GM12872 (cell line): ENCODE results near the gene AAK1.

Experiments
- TF ChIP-seq, protein P1 (sequence below): IDR thresholded peaks from 3 replicates; pipeline ENCODE4 v1.5.1; 2011; ENCODE audit warnings: low read depth, mild to moderate bottlenecking, low read length, moderate library complexity; ENCODE audit not compliant: insufficient read depth

Gene AAK1

DNA sequence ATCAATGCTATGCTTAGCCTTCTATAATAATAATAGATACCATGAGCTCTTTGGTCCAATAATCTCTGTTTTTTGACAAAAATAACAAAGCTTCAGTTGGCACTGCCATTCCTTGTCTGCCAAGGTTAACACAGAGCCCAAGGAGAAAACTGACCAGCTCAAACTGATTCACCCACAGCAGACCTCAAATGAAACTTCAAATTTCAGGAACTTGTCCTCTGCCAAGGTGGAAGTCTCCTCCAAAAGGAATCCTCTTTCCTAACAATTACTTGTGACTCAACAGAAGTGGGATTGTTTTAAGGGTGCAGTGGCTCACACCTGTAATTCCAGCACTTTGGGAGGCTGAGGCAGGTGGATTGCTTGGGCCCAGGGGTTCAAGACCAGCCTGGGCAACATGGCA, 12.1 kb downstream of the AAK1 start:
- TF ChIP-seq, protein P1, sequence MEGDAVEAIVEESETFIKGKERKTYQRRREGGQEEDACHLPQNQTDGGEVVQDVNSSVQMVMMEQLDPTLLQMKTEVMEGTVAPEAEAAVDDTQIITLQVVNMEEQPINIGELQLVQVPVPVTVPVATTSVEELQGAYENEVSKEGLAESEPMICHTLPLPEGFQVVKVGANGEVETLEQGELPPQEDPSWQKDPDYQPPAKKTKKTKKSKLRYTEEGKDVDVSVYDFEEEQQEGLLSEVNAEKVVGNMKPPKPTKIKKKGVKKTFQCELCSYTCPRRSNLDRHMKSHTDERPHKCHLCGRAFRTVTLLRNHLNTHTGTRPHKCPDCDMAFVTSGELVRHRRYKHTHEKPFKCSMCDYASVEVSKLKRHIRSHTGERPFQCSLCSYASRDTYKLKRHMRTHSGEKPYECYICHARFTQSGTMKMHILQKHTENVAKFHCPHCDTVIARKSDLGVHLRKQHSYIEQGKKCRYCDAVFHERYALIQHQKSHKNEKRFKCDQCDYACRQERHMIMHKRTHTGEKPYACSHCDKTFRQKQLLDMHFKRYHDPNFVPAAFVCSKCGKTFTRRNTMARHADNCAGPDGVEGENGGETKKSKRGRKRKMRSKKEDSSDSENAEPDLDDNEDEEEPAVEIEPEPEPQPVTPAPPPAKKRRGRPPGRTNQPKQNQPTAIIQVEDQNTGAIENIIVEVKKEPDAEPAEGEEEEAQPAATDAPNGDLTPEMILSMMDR: no peak

- TF ChIP-seq, protein P1: no peak
Measured at GRCh38 chr2:69629921-69630608, 13.5 kb downstream of the AAK1 start.

DNA sequence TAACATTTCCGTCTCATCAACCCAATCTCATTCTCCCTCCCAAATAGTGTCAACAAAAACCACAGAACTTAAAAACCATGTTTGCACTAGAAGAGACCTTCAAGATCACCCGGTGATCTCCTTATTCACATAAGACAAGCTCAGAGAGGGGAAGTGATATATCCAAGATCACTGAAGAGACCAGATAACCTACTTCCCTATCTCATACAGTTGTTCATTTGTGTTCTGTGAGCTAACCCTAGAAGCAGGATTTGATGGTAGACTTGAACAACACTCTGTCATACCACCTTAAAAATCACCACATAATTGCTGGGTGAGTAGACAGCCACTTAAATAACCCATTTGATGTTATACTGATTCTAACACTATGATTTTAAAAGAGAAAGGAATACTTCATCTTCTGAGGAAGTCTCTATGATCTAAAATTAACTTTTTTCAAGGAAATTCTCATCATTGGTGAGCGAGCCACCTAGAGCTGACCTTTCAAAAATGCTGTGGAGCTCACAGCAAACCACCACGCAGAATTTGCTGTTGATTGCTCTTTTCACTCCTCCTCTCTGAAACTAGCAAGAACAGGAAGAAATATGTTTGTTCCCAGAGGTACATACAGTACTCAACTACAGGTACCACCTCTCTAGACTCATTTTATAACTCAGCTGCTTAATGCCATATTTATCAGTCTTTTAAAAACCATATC, 15.1 kb downstream of the AAK1 start:
- TF ChIP-seq, protein P1: no peak

GRCh38 chr2:69625078-69625795, 18.3 kb downstream of the AAK1 start:
- TF ChIP-seq, protein P1: no peak

DNA sequence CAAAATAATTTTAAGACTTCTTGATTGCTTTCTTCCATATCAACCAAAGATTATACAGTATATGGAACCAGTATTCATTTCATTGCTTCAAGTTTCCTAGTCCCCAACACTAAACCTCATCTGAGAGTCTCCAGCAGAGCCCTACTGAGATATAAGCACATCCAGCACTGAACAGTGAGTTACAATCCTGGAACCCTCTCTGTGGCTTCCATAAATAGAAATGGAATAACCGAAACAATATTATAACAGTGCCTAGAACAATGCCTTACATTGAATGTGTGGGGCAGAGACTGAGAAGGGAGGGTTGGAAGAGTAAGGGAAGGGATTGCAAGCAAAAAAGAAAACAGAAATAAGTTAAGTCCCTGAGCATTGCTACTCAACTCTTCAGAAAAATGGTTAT, 18.9 kb downstream of the AAK1 start:
- TF ChIP-seq, protein P1: no peak

DNA sequence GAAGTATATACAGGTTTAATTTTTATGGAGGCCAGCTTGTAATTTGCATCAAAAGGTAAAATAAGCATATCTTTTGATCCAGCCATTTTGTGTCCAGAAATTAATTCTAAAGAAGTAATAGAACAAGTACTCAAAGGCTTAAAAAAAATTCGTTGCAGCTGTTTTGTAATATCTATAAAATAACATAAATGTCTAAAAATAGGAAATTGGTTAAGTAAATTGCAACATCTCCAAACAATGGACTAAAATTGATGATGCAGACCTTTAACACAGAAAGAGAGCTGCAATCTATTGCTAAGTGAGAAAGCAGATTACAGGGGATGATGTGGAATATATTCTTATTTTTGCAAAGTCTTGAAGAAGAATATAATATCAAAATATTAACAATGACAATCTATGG, 19.4 kb downstream of the AAK1 start:
- TF ChIP-seq, protein P1: no peak

DNA sequence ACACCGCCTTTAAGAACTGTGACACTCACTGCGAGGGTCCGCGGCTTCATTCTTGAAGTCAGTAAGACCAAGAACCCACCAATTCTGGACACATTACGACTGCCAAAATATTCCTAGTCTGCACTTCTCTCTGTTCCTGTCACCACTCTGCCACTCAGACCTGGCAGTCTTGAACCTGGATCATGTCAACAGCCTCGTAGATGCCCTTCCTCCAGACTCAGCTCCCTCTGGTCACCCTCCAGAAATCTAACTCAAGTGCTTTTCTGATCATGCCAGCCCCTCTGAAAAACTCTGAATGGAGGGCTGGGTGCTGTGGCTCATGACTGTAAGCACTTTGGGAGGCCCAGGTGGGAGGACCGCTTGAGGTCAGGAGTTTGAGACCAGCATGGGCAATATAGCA, 20.3 kb downstream of the AAK1 start:
- TF ChIP-seq, protein P1: no peak
